ENCODE results near the gene PIBF1.

DNA sequence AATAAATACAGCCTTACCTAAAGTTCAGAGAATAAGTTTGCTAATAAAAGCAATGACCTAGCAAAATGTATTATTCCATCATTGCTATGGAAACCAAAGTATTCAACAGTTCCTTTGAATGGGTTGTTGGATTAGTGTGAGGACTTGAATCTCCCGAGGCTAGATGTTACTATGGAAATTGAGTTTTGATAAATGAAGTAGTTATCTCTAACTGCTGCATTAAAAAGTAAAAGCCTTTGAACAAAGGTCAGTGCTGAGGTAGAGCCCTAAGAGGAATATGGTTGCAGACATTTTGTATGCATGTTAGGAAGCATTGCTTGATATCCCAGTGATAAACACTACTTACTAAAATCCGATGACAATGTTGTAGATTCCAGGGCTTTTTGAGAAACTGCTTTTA is 283.1 kb downstream of the PIBF1 start:
- TF ChIP-seq, protein P1, sequence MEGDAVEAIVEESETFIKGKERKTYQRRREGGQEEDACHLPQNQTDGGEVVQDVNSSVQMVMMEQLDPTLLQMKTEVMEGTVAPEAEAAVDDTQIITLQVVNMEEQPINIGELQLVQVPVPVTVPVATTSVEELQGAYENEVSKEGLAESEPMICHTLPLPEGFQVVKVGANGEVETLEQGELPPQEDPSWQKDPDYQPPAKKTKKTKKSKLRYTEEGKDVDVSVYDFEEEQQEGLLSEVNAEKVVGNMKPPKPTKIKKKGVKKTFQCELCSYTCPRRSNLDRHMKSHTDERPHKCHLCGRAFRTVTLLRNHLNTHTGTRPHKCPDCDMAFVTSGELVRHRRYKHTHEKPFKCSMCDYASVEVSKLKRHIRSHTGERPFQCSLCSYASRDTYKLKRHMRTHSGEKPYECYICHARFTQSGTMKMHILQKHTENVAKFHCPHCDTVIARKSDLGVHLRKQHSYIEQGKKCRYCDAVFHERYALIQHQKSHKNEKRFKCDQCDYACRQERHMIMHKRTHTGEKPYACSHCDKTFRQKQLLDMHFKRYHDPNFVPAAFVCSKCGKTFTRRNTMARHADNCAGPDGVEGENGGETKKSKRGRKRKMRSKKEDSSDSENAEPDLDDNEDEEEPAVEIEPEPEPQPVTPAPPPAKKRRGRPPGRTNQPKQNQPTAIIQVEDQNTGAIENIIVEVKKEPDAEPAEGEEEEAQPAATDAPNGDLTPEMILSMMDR (conservative IDR thresholded peaks at IDR 0.05 in 1 of 2, IDR thresholded peaks at IDR 0.05 in 1 of 2; ENCODE audit: low read depth in 1 of 2, low read length in 2 of 2), result no peak
- no peak for TF ChIP-seq EZH2 (IDR thresholded peaks at IDR 0.05; ENCODE audit: low read length, missing control alignments)

Data from fibroblast of lung (primary cell).